ENCODE results near the gene CYP19A1.

DNA sequence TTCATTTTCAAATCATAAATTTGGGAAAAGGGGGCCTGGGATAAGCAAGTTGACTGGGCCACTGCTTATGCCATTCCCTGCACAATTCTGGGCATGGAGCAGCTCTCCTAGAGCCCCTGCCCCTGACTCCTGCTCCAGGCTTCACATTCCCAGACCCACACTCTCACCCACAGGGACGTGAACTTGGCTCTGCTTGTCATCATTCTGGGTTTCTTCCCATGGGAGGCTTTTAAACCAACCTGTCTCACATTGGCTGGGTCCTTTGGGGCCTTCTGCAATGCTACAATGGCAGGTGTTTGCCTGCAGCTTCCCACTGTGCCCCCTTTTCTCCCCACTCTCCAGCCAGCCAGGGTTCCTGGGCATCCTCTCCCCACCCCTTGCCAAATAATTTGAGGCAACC is 49.1 kb downstream of the CYP19A1 start:
- TF ChIP-seq, protein P1, sequence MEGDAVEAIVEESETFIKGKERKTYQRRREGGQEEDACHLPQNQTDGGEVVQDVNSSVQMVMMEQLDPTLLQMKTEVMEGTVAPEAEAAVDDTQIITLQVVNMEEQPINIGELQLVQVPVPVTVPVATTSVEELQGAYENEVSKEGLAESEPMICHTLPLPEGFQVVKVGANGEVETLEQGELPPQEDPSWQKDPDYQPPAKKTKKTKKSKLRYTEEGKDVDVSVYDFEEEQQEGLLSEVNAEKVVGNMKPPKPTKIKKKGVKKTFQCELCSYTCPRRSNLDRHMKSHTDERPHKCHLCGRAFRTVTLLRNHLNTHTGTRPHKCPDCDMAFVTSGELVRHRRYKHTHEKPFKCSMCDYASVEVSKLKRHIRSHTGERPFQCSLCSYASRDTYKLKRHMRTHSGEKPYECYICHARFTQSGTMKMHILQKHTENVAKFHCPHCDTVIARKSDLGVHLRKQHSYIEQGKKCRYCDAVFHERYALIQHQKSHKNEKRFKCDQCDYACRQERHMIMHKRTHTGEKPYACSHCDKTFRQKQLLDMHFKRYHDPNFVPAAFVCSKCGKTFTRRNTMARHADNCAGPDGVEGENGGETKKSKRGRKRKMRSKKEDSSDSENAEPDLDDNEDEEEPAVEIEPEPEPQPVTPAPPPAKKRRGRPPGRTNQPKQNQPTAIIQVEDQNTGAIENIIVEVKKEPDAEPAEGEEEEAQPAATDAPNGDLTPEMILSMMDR (IDR thresholded peaks at IDR 0.05; ENCODE audit: low read depth, low read length), result no peak
- no peak for TF ChIP-seq EZH2phosphoT487 (IDR thresholded peaks at IDR 0.05; ENCODE audit: low read depth)

Data from OCI-LY3 (cell line).